ENCODE measurements around the gene ACVR1C. TPM values are rescaled to one million over a fixed set of nuclear protein-coding genes. Genes with fewer than 3 reads are reported as not detected.

ACVR1C gene
- total and polyA plus RNA-seq, 8 donors = 0.29 to 1.6 (median 0.37) TPM

GRCh38 chr2:157504623-157505022 is 124.0 kb downstream of the ACVR1C start:
- no peaks in the 10 kb centered on the region for H3K4me1 ChIP-seq
- TF ChIP-seq CTCF (IDR thresholded peaks at IDR 0.05) = no peak
- no peak overlapping the region for H3K27ac ChIP-seq
- H3K9me3 ChIP-seq = peaks cover 0 to 11% of the 10 kb centered on the region in 2 donors
- H3K4me3 ChIP-seq = no peak overlapping the region
- H3K36me3 ChIP-seq = no peaks in the 10 kb centered on the region
- H3K27me3 ChIP-seq = no peaks in the 10 kb centered on the region
- intact Hi-C loops (cut with DNase I) = no loop called here
- DNase-seq (no peak), ATAC-seq (no peak)

- Histone ChIP-seq H3K27ac (no peak overlapping the region), H3K4me1 (peaks cover 0 to 3% of the 10 kb centered on the region in 2 donors), H3K36me3 (no peaks in the 10 kb centered on the region), H3K4me3 (no peak overlapping the region), H3K27me3 (no peaks in the 10 kb centered on the region), H3K9me3 (peaks cover 0 to 8% of the 10 kb centered on the region in 2 donors)
- DNase-seq (no peak), ATAC-seq (no peak)
- no peak for TF ChIP-seq CTCF (IDR thresholded peaks at IDR 0.05)
- intact Hi-C loops (cut with DNase I) = no loop called here
Observed at GRCh38 chr2:157501026-157501425, 127.6 kb downstream of the ACVR1C start.

GRCh38 chr2:157500334-157500733 is 128.3 kb downstream of the ACVR1C start:
- H3K4me3 ChIP-seq = no peak overlapping the region
- H3K9me3 ChIP-seq = peaks cover 0 to 3% of the 10 kb centered on the region in 2 donors
- no peak overlapping the region for H3K27ac ChIP-seq
- H3K36me3 ChIP-seq = no peaks in the 10 kb centered on the region
- no peaks in the 10 kb centered on the region for H3K27me3 ChIP-seq
- intact Hi-C loops (cut with DNase I) = no loop called here
- H3K4me1 ChIP-seq = peaks cover 0 to 3% of the 10 kb centered on the region in 2 donors
- ATAC-seq (no peak), DNase-seq (no peak)
- no peak for TF ChIP-seq CTCF (IDR thresholded peaks at IDR 0.05)

- intact Hi-C loops (cut with DNase I) = no loop called here
- TF ChIP-seq CTCF (IDR thresholded peaks at IDR 0.05) = no peak
Observed at GRCh38 chr2:157498483-157498882, 130.2 kb downstream of the ACVR1C start.

GRCh38 chr2:157497638-157498314 is 130.9 kb downstream of the ACVR1C start:
- Histone ChIP-seq H3K36me3 (no peaks in the 10 kb centered on the region), H3K4me1 (peaks cover 0 to 3% of the 10 kb centered on the region in 2 donors), H3K27me3 (no peaks in the 10 kb centered on the region), H3K4me3 (no peak overlapping the region), H3K9me3 (no peaks in the 10 kb centered on the region), H3K27ac (no peak overlapping the region)
- peak; percentile 49 to 61 for TF ChIP-seq CTCF (IDR thresholded peaks at IDR 0.05)
- DNase-seq = peak in 2 of 4 donors; percentile 7 to 18
- peak; percentile 94 for ATAC-seq
- intact Hi-C loops (cut with DNase I) = no loop called here

More at GRCh38 chr2:157498483-157498882, 130.2 kb downstream of the ACVR1C start:
- ATAC-seq (no peak), DNase-seq (no peak)
- H3K4me1 ChIP-seq = peaks cover 0 to 3% of the 10 kb centered on the region in 2 donors
- H3K9me3 ChIP-seq = no peaks in the 10 kb centered on the region
- H3K27ac ChIP-seq = no peak overlapping the region
- no peak overlapping the region for H3K4me3 ChIP-seq
- no peaks in the 10 kb centered on the region for H3K36me3 ChIP-seq
- no peaks in the 10 kb centered on the region for H3K27me3 ChIP-seq

Data from left lung (tissue), 10 donors.